Stimulated activated naive B cell treated with anti-CD40 and anti-IgM and Interleukin-4, amounts not matched to agents 10 μg/mL and 1 μg/mL and 100 μg/mL, for 72 hours (primary cell): ENCODE data around the gene NXPE3.

Experiments
- ATAC-seq, 2 donors: fragments of 150-1000 bp; cut with Tn5 transposase; replicated peaks; 2 replicates each; pipeline ENCODE4 v1.10.0; 2021; ENCODE audit warnings: moderate library complexity in 1 of 2
- DNase-seq: peaks from one replicate; pipeline ENCODE4 v3.0.0; 2021
- H3K27ac Mint-ChIP-seq: one replicate; pipeline ENCODE4 v1.8.0; 2022; ENCODE audit warnings: mild to moderate bottlenecking, mixed read lengths
- H3K27me3 Mint-ChIP-seq, 2 donors: one replicate each; pipeline ENCODE4 v1.8.0; 2022; ENCODE audit warnings: mixed read lengths in 2 of 2
- H3K36me3 Mint-ChIP-seq, 2 donors: one replicate each; pipeline ENCODE4 v1.8.0; 2022; ENCODE audit warnings: mixed read lengths in 2 of 2, mild to moderate bottlenecking in 1 of 2
- H3K4me1 Mint-ChIP-seq, 2 donors: one replicate each; pipeline ENCODE4 v1.8.0; 2022; ENCODE audit warnings: mixed read lengths in 2 of 2, mild to moderate bottlenecking in 1 of 2
- H3K4me3 Mint-ChIP-seq, 2 donors: one replicate each; pipeline ENCODE4 v1.8.0; 2022; ENCODE audit warnings: mild to moderate bottlenecking in 2 of 2, mixed read lengths in 2 of 2, moderate library complexity in 1 of 2
- H3K9me3 Mint-ChIP-seq, 2 donors: one replicate each; pipeline ENCODE4 v1.8.0; 2022; ENCODE audit warnings: mixed read lengths in 2 of 2, mild to moderate bottlenecking in 1 of 2

The NXPE3 gene

DNA sequence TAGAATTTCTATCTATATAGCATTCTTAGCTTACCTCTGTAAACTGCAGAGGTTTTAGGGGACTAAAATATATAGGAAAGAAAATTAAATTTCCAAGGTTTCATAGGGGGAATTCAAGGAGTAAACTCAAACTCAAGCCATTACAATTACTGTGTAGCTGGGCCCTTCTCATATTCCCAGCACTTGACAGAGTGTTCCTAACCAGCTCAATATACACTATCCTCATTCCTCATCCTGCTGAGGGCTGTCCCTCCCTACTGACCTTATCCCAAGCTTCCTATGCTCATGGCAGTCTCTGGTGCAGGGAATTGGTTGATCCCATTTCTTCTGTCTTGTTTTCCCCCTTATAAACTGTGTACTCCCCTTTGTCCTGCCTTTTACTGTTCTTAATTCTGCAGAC, 33.9 kb downstream of the NXPE3 start:
- ATAC-seq (no peak), DNase-seq (no peak)
- no peaks in the 10 kb centered on the region for H3K27me3 Mint-ChIP-seq
- H3K9me3 Mint-ChIP-seq = no peaks in the 10 kb centered on the region
- peaks cover 36 to 62% of the 10 kb centered on the region in 2 donors for H3K4me1 Mint-ChIP-seq
- no peak overlapping the region for H3K4me3 Mint-ChIP-seq
- peaks cover 0 to 15% of the 10 kb centered on the region in 2 donors for H3K36me3 Mint-ChIP-seq
- H3K27ac Mint-ChIP-seq = no peak overlapping the region

DNA sequence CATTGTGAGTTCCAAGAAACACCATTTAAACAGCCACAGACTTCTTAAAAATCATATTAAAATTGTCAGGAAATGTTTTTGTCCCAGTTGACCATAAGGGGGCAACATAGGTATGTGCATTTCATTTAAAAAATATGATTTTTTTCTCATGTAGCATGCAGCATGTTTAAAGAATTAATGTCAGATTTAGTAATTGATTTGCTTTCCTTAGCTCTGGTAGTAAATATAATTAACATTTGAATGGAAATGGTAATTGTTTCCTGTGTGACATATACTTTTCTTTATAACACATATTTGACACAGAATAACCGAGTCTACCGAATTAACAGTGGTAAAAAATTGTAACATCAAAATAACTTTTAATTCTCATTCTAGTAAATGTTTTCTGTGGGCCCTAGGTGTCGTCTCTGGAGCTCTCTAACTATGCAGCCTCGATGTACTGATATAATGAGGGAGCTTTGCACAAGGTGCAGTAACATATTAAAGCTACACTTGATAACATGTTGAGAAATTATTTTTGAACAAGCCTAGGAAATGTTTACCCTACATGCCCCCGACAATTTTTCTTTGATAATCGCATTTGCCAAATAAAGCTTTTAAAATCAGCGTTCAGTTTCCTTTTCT, 34.9 kb downstream of the NXPE3 start:
- DNase-seq = no peak
- Mint-ChIP-seq H3K36me3 (peaks cover 2 to 17% of the 10 kb centered on the region in 2 donors), H3K27me3 (no peaks in the 10 kb centered on the region), H3K4me3 (no peak overlapping the region), H3K27ac (peak overlapping the region; percentile 37), H3K9me3 (no peaks in the 10 kb centered on the region), H3K4me1 (peaks cover 35 to 64% of the 10 kb centered on the region in 2 donors)
- no peak for ATAC-seq

- DNase-seq (no peak), ATAC-seq (peak; percentile 84)
- peaks cover 35 to 62% of the 10 kb centered on the region in 2 donors for H3K4me1 Mint-ChIP-seq
- no peaks in the 10 kb centered on the region for H3K27me3 Mint-ChIP-seq
- H3K4me3 Mint-ChIP-seq = peak overlapping the region in 1 of 2 donors; percentile 56
- H3K36me3 Mint-ChIP-seq = peaks cover 6 to 23% of the 10 kb centered on the region in 2 donors
- H3K9me3 Mint-ChIP-seq = no peaks in the 10 kb centered on the region
- H3K27ac Mint-ChIP-seq = peak overlapping the region; percentile 93
Observed at GRCh38 chr3:101814835-101815234, 35.8 kb downstream of the NXPE3 start.

DNA sequence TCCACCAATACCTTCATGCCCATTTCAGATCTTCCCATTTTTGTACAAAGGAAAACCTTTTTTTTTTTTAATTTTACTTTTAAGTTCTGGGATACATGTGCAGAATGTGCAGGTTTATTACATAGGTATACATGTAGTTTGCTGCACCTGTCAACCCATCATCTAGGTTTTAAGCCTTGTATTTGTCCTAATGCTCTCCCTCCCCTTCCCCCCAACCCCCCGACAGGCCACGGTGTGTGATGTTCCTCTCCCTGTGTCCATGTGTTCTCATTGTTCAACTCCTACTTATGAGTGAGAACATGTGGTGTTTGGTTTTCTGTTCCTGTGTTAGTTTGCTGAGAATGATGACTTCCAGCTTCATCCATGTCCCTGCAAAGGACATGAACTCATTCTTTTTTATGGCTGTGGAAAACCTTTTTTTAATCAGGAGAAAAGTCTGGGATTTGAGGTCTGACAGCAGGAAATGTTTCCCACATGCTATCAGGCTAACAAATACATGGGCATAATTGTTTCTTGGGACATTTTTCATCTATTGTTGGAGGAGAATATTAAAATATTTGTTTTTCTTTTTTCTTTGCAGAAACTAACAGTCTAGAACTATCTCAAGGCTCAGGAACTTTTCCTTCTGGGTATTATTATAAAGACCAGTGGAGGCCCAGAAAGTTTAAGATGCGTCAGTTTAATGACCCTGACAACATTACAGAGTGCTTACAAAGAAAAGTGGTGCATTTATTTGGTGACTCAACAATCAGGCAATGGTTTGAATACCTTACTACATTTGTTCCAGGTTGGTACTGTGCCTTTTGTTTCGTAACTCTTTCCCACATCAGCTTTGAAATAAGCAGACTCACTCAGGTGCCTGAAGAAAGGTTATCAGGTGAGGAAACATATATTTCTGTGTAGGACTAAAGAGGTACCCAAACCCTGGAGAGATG, 37.5 kb downstream of the NXPE3 start:
- ATAC-seq (no peak), DNase-seq (no peak)
- Mint-ChIP-seq H3K36me3 (peaks cover 17 to 36% of the 10 kb centered on the region in 2 donors), H3K4me3 (no peak overlapping the region), H3K9me3 (peaks cover 0 to 3% of the 10 kb centered on the region in 2 donors), H3K27me3 (no peaks in the 10 kb centered on the region), H3K4me1 (peaks cover 36 to 63% of the 10 kb centered on the region in 2 donors), H3K27ac (peak overlapping the region; percentile 47)

DNA sequence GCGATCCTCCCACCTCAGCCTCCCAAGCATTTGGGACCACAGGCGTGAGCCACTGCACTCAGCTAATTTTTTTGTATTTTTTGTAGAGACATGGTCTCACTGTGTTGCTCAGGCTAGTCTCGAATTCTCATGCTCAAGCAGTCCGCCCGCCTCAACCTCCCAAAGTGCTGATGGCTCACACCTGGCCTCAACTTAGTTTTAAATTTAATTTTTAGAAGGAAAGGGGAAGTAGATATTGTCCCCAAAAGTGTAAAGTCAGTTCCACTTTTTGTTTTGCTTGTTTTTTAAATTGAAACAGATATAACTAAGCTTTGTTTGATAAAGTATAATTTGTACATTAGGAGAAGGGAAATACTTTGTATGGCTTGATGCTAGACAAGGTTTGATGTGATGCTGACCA, 39.0 kb downstream of the NXPE3 start:
- no peaks in the 10 kb centered on the region for H3K27me3 Mint-ChIP-seq
- H3K27ac Mint-ChIP-seq = peak overlapping the region; percentile 87
- peaks cover 28 to 48% of the 10 kb centered on the region in 2 donors for H3K36me3 Mint-ChIP-seq
- peak overlapping the region; percentile 6 to 62 for H3K4me3 Mint-ChIP-seq
- peak in 1 of 2 donors; percentile 28 for ATAC-seq
- H3K4me1 Mint-ChIP-seq = peaks cover 37 to 73% of the 10 kb centered on the region in 2 donors
- peaks cover 0 to 7% of the 10 kb centered on the region in 2 donors for H3K9me3 Mint-ChIP-seq
- no peak for DNase-seq

- ATAC-seq (peak; percentile 84 to 87), DNase-seq (no peak)
- H3K4me3 Mint-ChIP-seq = peak overlapping the region in 1 of 2 donors; percentile 6
- H3K4me1 Mint-ChIP-seq = peaks cover 35 to 64% of the 10 kb centered on the region in 2 donors
- peaks cover 0 to 7% of the 10 kb centered on the region in 2 donors for H3K9me3 Mint-ChIP-seq
- no peaks in the 10 kb centered on the region for H3K27me3 Mint-ChIP-seq
- peaks cover 36 to 50% of the 10 kb centered on the region in 2 donors for H3K36me3 Mint-ChIP-seq
- no peak overlapping the region for H3K27ac Mint-ChIP-seq
Observed at GRCh38 chr3:101819649-101820206, 40.7 kb downstream of the NXPE3 start.

DNA sequence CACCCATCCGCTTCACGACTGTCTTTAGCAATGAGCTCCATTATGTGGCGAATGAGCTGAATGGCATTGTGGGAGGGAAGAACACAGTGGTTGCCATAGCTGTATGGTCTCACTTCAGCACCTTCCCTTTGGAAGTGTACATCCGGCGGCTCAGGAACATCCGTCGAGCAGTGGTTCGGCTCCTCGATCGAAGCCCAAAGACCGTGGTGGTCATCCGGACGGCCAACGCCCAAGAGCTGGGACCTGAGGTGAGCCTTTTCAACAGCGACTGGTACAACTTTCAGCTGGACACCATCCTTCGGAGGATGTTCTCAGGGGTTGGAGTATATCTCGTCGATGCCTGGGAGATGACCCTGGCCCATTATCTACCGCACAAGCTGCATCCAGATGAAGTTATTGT, 42.5 kb downstream of the NXPE3 start:
- peaks cover 40 to 49% of the 10 kb centered on the region in 2 donors for H3K36me3 Mint-ChIP-seq
- ATAC-seq (no peak), DNase-seq (no peak)
- no peaks in the 10 kb centered on the region for H3K27me3 Mint-ChIP-seq
- no peak overlapping the region for H3K4me3 Mint-ChIP-seq
- H3K27ac Mint-ChIP-seq = no peak overlapping the region
- H3K9me3 Mint-ChIP-seq = peaks cover 0 to 7% of the 10 kb centered on the region in 2 donors
- peaks cover 34 to 58% of the 10 kb centered on the region in 2 donors for H3K4me1 Mint-ChIP-seq

GRCh38 chr3:101823525-101823924, 44.5 kb downstream of the NXPE3 start:
- Mint-ChIP-seq H3K4me3 (peak overlapping the region in 1 of 2 donors; percentile 35), H3K27me3 (no peaks in the 10 kb centered on the region), H3K9me3 (peaks cover 0 to 7% of the 10 kb centered on the region in 2 donors), H3K36me3 (peaks cover 38 to 44% of the 10 kb centered on the region in 2 donors), H3K27ac (peak overlapping the region; percentile 62), H3K4me1 (peaks cover 28 to 40% of the 10 kb centered on the region in 2 donors)
- ATAC-seq = no peak
- DNase-seq = no peak

DNA sequence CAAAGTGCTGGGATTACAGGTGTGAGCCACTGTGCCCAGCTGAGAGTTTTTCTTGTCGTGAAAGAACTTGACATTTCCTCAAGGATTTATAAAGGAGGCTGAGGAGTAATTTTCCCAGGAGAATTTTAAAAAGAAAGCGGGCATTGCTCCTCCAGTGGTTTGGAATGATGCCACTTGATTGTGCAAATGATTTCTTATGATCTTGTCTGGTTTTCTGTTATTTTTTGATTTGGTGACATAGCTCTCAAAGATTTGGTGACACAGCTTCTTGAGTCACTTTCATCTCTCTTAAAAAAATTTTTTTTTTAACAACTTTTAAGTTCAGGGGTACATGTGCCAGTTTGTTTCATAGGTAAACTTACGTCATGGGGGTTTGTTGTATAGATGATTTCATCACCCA, 45.7 kb downstream of the NXPE3 start:
- no peaks in the 10 kb centered on the region for H3K27me3 Mint-ChIP-seq
- DNase-seq (no peak), ATAC-seq (no peak)
- H3K36me3 Mint-ChIP-seq = peaks cover 43 to 48% of the 10 kb centered on the region in 2 donors
- H3K4me3 Mint-ChIP-seq = no peak overlapping the region
- H3K4me1 Mint-ChIP-seq = peaks cover 27 to 38% of the 10 kb centered on the region in 2 donors
- H3K9me3 Mint-ChIP-seq = peaks cover 0 to 7% of the 10 kb centered on the region in 2 donors
- H3K27ac Mint-ChIP-seq = peak overlapping the region; percentile 69

DNA sequence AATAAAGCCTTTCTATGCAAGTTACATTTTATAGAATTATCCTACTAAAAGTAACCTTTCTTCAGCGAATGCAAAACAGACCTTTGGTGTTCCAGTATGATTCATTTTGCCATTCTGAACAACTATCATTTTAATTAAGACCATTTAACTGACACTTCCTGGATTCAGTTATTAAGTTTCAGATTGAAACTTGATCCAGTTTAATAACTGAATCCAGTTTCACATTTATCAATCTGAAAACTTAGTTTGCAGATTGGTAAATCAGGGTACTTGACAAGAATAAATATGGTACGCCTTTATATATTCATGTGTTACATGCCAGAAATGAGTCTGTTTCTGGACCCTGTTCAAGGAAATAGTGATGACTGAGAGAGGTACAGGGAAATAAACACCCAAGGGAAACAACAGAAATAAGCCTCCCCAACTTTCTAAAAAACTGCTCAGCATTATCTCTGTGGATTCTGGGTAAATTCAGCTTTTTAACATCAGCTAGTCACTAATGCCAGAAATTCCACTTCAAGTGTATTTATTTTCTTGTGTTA, 47.0 kb downstream of the NXPE3 start:
- H3K4me1 Mint-ChIP-seq = peaks cover 26 to 37% of the 10 kb centered on the region in 2 donors
- H3K27ac Mint-ChIP-seq = peak overlapping the region; percentile 99
- peak overlapping the region; percentile 80 to 87 for H3K4me3 Mint-ChIP-seq
- ATAC-seq = peak in 1 of 2 donors; percentile 13
- DNase-seq = no peak
- peaks cover 44 to 48% of the 10 kb centered on the region in 2 donors for H3K36me3 Mint-ChIP-seq
- H3K27me3 Mint-ChIP-seq = no peaks in the 10 kb centered on the region
- H3K9me3 Mint-ChIP-seq = peaks cover 0 to 4% of the 10 kb centered on the region in 2 donors

DNA sequence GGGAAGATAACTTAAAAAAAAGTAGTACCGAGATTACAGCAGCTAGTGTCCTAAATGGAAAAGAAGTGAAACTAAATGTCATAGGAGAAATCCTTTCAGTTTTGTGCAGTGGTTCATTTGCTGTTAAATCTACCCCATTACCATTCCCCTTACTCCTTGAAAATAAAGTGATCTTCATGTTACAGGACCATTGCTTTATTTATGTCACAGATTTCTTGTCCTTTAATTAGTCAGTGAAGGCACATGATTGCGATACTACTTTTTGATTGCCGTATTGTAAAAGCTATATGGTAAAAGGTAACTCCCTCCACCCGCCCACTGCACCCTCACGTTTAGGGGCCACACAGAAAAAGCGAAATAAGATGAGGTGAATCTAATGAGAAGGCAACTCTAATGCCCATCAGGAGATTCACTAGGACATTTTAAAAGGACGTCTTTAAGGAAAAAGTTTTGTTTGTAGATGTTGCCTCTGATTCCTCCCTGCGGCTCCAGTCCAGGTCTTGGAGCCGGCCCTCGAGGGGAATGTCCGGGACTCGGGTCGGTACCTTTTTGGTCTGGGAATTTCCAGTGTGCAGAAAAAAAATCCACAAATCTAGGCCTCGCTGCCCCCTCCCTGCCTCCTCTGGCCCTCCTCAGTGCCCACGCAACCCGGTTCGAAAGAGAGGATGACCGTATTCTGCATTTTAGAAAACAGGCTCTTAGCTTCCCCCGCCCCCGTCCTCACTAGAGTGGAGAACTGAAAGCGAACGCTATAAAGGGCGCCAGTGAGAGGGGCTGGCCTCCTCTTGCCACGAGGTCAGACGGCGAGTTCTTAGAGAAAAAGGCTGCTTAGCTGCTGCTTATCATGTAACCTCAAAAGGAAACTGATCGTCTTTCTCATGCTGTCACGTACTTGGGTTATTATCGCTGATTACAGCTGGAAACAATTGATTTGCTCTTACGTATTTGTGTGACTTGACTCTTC, 48.5 kb downstream of the NXPE3 start:
- Mint-ChIP-seq H3K27ac (peak overlapping the region; percentile 99), H3K9me3 (no peaks in the 10 kb centered on the region), H3K4me3 (peak overlapping the region; percentile 85 to 96), H3K27me3 (no peaks in the 10 kb centered on the region), H3K4me1 (peaks cover 32 to 45% of the 10 kb centered on the region in 2 donors), H3K36me3 (peaks cover 42 to 49% of the 10 kb centered on the region in 2 donors)
- DNase-seq (peak; percentile 97), ATAC-seq (peak; percentile 91 to 93)

DNA sequence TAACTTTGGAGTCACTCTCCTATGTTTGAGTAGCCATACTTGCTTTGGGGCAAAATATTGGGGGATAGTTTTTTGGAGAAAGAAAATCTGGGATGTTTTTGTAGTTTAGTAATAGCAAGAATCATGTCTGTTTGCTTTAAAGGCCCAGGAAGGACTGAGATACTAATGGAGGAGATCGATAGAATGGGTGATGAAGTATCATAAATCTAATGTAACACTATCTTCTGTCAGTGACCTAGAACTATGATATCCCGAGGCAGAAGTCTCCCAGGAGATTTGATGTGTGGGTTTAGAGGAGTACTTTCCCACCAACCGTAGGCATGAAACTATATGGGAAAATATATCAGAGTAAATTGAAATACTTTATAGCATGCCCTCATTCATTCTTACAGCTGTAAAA, 49.3 kb downstream of the NXPE3 start:
- Mint-ChIP-seq H3K36me3 (peaks cover 48 to 55% of the 10 kb centered on the region in 2 donors), H3K4me1 (peaks cover 38 to 50% of the 10 kb centered on the region in 2 donors), H3K4me3 (peak overlapping the region; percentile 85 to 96), H3K9me3 (no peaks in the 10 kb centered on the region), H3K27me3 (no peaks in the 10 kb centered on the region), H3K27ac (peak overlapping the region; percentile 99)
- DNase-seq (no peak), ATAC-seq (no peak)
